NCI-H510A treated with DMSO at 0.1 percent for 48 hours (cell line): ENCODE data around the gene GNAL.
"Not testable (repeated sequence)": the region's sequence is repeated elsewhere in the genome, so short reads cannot be mapped to it uniquely, and the experiment has no call there.

Experiments
- DNase-seq: peaks from one replicate; lab custom pipeline; 2025; lab: John Stamatoyannopoulos, UW

The GNAL gene

DNA sequence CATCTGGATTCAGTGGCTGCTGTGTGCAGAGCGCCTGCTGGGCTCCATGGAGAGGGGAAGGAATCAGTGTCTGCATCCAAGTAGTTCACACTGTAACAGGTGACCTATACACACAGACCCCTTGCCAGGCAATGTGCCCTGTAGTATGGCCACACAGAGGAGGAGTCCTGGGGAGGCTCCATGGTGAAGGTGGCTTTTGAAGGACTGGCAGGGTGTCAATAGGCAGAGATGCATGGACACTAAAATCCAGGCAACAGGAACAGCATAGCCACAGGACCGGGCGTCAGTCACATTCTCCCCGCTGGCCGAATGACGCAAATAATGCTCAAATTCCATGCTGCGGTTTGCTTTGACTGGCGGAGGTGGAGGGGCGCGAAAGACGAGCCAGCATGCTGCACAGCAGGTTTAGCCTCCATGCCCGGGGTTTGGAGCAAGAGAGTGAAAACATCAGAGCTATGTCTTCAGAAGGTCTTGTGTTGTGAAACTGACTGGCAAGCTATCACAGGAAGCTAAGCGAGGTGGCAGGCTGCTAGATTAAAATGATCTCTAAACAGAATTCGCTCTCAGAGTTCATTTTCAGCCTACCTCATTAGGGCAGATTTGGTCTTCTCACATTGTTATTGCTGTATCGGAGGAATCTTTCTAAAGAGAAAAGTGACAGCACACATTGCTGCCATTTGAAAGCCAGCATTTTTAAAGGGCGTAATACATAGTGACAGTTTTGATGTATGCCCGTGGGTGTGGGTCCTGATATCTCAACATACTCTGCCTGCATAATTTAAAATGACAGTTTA lies 161.0 kb downstream of the GNAL start:
- DNase-seq, result peak; percentile 35

DNA sequence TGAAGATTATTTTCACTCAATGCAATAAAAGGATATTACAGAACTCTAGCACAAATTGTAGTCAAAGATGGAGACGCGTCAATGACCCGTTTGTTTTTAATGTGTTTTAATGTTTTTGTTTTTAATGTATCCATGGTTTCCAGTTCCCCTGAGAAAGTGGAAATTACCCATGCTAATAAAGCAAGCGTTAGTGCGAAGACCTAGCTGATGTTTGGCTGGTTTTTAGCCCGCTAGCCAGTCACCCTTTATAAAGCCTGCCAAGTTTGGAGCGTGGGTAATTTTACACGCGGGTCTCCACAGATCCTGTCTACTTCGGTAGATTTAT lies 161.7 kb downstream of the GNAL start:
- DNase-seq, result no peak

DNA sequence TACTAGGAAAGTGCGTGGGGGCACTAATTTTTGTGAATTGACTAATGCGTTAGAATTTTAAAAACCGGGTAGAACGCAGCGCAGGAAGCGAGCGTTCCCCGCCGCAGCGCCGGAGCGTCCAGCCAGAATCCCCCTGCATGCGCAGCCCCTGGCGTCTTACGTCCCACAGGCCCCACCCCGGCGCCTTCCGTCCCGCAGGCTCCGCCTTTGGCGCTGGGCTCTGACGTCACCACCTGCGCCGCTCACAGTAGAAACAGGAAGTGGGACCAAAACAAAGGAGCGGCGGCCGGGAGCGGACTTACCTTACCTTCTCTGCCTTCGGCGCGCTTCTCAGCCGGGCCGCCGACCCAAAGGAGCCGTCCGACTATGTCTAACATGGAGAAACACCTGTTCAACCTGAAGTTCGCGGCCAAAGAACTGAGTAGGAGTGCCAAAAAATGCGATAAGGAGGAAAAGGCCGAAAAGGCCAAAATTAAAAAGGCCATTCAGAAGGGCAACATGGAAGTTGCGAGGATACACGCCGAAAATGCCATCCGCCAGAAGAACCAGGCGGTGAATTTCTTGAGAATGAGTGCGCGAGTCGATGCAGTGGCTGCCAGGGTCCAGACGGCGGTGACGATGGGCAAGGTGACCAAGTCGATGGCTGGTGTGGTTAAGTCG lies 162.2 kb downstream of the GNAL start, which contains the start of gene CHMP1B:
TSS of gene CHMP1B (plus strand) at position 268 of the 660 bp plus-strand sequence. CDS start at position 367, 99 bp downstream.
- DNase-seq, result peak; percentile 81

DNA sequence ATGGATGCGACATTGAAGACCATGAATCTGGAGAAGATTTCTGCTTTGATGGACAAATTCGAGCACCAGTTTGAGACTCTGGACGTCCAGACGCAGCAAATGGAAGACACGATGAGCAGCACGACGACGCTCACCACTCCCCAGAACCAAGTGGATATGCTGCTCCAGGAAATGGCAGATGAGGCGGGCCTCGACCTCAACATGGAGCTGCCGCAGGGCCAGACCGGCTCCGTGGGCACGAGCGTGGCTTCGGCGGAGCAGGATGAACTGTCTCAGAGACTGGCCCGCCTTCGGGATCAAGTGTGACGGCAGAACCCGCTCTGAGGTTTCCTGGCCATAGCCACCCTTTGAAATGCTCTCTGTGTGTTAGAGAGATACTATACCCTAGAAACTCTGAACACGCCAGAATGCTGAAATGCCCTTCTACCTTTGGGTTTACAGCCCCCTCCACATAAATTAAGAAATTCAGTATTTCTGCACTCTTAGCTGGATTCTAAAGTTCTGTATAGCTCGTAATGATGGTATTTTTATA lies 162.8 kb downstream of the GNAL start:
- peak; percentile 12 for DNase-seq

DNA sequence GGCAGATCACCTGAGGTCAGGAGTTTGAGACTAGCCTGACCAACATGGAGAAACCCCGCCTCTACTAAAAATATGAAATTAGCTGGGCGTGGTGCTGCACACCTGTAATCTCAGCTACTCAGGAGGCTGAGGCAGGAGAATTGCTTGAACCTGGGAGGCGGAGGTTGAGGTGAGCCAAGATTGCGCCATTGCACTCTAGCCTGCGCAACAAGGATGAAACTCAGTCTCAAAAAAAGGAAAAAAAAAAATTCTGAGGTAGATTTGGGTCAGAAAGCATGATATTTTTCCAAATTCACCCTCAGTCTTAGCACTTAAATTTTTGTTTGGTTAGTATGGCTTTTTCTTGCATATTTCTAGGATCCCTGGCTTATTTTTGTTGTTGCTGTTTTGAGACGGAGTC lies 165.5 kb downstream of the GNAL start:
- DNase-seq, result not testable (repeated sequence)

DNA sequence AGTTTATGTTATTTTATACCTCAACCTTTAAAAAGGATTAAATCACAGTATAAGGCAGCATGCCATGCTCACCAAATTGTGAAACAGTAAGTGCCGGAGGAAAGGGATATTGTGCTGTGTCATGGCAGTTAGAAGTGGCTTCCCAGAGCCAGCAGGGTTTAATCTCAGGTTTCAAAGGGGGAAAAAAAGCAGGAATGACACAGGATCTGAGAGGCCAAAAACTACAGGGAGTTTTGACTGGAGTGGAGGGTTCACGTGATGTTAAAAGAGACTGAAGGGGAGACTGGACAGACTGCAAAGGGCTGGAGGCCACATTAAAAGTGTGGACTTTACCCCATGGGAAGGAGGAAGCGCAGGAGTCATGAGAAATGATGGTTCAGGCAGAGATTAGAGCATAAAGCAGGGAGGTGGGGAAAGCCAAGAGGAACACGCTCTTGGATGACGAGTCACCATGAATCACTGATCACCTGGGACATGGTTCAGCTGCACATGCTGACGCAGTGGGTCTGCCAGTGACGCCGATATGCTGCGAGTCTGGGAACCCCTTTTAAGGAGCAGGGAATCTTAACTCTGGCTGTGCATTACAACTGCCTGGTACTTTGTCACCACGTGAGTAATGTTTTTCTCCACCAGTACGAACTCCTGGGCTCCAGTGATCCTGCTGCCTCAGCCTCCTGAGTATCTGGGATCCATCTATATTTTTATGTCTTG lies 168.3 kb downstream of the GNAL start:
- DNase-seq, result peak; percentile 83

DNA sequence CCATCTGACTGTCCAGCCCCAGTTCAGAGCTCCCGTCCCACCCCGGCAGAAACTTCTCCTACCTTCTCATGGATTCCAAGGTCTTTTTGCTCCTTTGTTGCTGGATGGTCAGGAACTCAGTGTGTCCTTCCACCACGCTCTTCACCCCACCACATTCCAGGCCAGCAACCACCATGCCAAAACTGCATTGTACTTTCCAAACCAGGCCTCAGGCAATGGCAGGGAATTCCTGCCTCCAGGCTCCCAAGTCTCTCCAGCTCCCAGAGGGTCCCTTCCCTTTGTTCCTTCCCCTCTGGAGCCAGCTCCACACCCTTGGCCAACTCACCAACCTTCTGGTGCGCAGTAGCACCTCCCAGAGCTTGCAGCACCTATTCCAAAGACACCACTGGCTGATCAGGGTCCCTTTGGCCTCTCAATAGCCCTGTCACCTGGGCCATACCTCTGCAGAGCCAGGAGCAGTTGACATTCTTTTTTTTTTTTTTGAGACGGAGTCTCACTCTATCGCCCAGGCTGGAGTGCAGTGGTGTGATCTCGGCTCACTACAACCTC lies 170.3 kb downstream of the GNAL start:
- no peak for DNase-seq

DNA sequence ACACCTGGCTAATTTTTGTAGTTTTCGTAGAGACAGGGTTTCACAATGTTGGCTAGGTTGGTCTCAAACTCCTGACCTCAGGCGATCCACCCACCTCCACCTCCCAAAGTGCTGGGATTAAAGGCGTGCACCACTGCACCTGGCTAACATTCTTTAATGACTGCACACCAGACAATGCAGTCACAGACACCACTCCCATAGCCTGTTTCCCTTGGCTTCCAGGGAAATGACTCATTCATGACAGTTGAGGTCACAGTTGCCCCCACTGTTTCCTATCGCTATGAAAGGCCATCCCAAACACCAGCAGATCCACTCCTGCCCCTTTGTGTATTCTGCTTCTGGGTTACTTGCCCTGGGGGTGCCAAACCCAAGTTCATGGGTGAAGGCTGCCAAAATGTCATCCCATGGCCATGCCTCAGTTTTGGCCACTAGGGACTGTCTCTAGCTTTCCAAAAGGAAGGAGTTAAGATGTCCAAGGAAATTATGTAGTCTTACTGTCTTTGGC lies 170.9 kb downstream of the GNAL start:
- no peak for DNase-seq

DNA sequence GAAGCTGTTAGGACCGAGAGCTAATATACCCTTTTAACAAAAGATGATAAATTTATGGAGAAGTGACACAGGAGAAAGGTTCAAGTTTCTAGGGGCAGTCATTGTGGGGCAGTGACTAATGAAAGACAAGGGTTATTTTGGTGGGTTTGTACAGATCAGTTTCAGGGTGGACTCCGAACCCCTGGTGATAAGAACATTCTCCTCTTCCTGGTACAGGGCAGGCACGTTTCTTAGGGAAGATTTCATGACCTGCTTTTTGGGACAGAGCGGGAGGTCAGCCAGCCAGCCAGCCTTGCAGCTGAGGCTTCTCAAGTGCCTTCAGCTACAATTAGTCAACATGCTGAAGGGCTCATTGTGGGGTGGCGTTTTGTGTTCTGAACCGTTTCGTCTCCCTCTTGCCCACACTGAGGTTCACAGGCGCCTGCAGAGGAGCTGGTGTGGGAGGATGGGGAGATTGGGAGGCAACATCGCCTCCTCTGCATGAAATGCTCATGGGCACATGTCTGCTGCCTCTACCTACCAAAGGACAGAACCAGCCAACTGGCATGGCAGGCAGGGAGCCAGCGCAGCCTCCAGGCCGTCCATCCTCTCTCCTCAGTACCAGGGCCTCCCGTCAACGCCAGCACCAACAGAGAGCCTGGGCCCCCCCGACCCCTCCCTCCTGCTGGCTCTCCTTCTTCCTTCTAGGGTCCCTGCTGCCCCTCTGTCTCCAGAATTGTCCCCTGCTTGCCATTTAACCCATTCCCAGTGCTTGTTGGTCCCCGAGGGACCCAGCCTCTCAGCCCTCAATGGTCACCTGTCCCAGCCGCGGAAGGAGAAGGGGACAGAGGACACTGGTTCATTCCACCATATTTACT lies 171.8 kb downstream of the GNAL start:
- DNase-seq, result no peak

DNA sequence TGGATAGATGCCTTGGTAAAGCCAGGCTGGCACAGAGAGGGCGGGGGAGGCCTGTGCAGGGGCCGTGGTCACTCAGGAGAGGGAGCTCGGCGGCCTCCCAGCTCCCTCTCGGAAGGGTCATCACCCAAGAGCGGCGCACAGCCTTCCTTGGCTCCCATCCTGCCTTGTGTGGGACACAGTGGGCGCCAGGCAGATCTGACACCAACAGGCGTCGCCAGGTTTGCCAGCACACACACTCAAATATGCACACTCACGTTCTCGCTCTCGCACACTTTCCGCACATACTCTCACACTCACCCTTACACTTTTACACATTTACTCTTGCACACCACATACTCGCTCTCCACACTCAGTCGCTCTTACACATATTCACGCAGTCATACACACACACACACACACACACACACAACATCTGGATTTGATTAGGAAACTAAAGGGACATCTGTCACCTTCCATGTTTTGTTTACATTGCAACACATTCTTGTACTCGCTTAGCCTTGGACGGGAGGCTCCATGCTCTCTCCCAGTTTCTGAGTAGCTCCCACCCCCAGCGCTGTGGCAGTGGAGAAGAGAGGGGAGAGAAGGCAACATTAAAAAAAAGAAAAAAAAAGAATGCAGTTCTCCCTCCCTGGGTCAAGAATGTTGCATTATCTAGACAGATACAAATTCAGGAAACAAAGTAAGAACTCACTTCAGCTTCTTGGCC lies 172.7 kb downstream of the GNAL start:
- DNase-seq, result no peak

DNA sequence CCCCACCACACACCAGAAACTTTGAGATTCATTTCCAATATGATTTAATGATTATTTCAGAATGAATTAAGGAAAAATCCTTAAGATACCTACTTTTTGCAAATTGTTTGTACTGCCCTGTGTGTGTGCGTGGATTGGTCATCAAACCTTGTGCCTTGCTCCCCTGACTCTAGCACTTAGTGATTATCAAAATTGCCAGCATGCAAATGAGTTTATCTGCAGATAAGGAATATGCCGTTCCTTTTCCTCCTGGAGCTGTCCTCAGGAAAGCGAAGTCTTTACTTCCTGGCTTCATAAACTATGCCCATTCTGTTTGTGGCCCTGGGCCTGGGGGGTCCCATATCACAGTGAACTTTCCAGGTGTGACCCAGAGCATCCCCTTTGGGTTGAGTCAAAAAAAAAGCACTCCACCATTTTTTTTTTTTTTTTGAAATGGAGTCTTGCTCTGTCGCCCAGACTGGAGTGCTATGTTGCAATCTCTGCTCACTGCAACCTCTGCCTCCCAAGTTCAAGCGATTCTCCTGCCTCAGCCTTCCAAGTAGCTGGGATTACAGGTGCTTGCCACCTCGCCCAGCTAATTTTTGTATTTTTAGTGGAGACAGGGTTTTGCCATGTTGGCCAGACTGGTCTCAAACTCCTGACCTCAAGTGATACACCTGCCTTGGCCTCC lies 173.5 kb downstream of the GNAL start:
- DNase-seq, result no peak

DNA sequence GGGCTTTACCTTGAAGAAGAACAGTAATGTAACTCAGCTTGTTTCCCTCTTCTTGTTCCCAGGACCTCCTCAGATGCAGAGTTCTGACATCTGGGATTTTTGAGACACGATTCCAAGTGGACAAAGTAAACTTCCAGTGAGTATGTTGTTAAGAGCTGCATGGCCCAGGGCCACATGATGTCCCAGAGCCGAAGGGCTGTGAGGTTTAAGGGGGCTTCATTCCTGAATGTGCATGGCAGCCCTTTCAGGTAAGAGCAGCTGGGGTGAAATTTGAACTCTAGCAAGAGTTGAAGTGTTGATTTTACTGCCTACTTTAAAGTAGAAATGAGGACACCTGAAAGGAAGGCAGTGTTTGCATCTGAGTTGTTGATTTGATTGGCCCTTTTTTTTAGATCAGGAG lies 175.4 kb downstream of the GNAL start:
- DNase-seq, result peak; percentile 67

DNA sequence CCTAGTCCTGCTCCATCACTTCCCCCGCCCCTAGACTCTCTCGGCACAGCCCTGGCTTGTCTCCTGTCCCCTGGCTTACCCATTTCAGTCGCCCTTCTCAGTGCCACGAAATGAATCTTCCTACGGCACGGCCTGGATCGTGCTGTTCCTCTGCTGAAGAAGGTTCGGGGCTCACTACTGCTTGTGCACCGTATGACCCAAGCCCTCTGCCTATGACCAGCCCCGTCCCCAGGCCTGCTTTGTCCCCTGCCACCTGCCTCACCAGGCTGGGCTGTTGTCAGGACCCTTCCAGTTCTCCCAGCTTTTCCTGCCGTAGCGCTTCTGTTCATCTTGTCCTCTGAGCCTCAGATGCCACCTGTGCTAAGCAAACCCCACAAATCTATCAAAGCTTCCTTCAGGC lies 176.0 kb downstream of the GNAL start:
- DNase-seq, result no peak

DNA sequence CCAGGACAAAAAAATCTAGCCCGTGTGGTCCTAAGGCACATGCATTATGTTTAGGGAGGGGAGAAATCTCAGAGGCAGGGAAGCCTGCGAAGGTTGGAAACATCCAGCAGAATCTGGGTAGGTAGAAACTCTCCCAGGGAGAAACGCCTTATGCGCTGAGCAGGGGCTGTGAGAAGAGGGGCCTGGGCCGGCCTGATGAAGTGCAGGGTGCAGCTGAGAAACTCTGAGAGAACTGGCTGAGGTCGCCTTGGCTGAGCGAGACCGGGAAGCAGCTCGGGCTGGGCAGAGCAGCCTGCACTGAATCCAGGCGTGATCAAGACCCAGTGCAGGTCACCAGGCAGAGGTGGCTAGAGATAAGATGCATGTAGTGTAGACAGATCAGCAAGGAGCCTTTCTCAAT lies 177.3 kb downstream of the GNAL start:
- no peak for DNase-seq

DNA sequence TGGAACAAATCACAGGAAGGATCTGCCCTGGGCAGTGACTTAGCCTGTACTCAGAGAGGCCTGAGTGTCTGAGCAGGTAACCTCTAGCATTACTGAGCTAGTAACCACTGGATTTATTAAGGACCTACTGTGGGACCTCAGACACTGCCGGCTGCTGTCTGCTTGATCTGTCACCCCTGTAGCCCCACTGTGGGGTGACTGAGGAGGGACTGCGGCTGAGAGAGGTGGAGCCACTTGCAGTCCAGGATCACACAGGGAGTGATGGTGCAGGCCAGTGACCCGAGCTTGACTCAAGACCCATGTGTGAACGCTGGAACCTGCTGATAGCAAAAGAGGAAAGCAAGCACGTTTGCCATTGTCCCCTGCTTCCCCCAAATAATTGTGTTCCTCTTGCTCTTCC lies 177.7 kb downstream of the GNAL start:
- DNase-seq, result no peak

DNA sequence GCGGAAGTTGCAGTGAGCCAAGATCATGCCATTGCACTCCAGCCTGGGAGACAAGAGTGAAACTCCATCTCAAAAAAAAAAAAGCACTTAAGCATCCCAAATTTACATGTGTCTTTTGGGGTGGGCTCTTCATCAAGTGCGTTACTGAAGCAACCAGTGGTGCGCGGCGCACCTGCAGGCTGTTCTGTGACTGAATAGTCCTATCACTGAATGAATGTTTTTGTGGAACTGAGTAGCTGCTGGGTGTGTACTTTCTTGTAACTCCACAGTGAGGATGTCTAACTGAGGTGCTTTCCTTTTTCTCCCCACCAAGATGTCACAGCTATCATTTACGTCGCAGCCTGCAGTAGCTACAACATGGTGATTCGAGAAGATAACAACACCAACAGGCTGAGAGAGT lies 179.2 kb downstream of the GNAL start:
- DNase-seq, result no peak

DNA sequence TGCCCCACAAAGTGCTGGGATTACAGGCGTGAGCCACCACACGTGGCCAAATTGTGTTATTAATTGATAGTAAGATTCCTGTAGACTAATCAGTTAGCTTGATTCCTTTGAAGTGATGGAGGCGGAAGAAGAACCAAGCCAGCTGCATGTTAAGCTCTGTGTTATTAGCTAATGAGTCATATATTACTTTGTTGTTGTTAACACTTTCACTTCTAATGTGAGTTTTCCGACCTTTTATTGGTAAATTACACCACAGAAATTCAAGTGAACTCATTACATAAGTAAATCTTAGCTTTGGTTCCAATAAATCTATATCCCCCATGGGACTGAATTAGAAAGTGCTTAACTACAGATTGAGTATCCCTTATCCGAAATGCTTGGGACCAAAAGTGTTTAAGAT lies 182.4 kb downstream of the GNAL start:
- no peak for DNase-seq

DNA sequence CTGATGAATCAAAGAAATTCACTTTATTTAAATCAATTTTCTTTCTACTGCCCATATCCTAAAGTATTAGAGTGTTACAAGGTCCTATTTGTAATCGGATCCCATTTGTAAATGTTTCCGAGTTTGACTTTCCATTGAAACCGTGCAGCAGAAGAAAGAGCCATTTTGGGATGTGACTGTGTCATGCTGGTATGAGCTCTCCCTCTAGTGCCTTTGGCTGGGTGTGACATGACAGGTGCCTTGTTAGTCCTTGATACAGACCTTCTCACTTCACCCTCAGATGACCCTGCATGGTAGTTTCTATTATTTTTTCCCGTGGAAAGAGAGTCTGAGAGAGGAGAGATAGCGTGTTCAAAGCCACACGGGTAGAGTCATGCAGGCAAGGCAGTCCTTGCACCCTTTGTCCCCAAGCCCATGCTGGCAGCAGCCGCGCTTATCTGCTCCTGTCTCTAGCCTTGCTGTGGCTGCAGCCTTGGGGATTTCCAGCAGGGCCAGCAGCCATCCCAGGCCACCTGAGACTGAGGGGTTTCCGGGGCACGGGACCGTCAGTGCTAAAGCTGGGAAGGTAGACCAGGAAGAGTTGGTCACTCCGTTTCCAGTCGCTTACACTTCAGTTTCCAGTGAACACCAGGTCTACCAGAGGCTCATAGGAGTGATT lies 183.5 kb downstream of the GNAL start:
- peak; percentile 24 for DNase-seq

DNA sequence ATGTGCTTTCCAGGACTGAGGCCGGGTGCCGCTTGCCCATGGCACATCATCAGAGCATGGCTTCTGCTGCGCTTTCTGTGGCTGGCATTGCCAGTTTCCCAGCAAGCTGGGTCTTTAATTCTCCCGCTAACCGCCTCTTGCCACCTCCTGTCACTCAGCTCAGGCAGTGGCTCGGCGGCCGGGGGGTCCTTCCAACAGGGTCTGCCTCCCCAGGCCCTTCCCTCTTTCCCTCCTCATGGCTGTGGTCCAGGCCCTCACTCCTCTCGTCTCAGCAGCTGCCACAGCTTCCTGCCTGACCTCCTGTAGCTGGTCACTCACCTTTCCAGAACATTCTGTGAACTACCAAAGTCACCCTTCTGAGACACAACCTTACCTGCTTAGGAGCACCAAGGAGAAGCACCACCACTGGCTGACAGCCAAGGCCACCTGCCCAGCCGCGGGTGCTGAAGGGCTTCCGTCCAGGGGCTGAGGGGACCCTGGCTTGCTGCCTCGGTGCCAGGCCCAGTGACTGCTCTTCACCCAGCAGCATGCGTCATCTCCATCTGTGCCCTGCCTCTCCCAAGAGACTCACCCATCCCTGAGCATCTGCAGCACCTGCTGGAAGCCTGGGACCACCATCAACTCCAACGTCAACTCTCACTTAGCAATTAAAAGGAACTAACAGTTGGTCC lies 184.7 kb downstream of the GNAL start:
- DNase-seq, result no peak
